Endothelial cell of umbilical vein (primary cell): ENCODE data around the gene SERPINA6.

ENCODE experiments used
- CTCF ChIP-seq, 2 donors: IDR thresholded peaks; 1 replicate in 1 of 2; 2 replicates in 1 of 2; pipeline ENCODE4 v1.5.1; 2011; ENCODE audit warnings: low read length in 2 of 2, mild to moderate bottlenecking in 2 of 2, moderate library complexity in 2 of 2, control low read depth in 1 of 2, inconsistent platforms in 1 of 2, low read depth in 1 of 2; ENCODE audit not compliant: insufficient read depth in 1 of 2; ENCODE audit errors: extremely low read depth in 1 of 2
- EZH2 ChIP-seq: IDR thresholded peaks from 2 replicates; pipeline ENCODE4 v1.6.1; 2012; ENCODE audit warnings: borderline replicate concordance, low read depth, mild to moderate bottlenecking, moderate library complexity, low read length, inconsistent platforms; ENCODE audit not compliant: severe bottlenecking
- GATA2 ChIP-seq: IDR thresholded peaks from 2 replicates; pipeline ENCODE4 v1.7.0; 2011; ENCODE audit warnings: low read depth, mild to moderate bottlenecking, moderate library complexity, mixed read lengths, low read length; ENCODE audit not compliant: insufficient read length, insufficient read depth
- MAX ChIP-seq: IDR thresholded peaks from 2 replicates; pipeline ENCODE4 v1.6.1; 2011; ENCODE audit not compliant: insufficient read depth, insufficient read length
- POLR2A ChIP-seq: IDR thresholded peaks from 2 replicates; pipeline ENCODE4 v1.6.1; 2012; ENCODE audit warnings: low read depth, mild to moderate bottlenecking, control low read depth, low read length
- POLR2AphosphoS5 ChIP-seq: IDR thresholded peaks from 2 replicates; pipeline ENCODE4 v1.6.1; 2012; ENCODE audit warnings: low read depth, mild to moderate bottlenecking, control low read depth, low read length, moderate library complexity; ENCODE audit not compliant: insufficient read depth

DNA sequence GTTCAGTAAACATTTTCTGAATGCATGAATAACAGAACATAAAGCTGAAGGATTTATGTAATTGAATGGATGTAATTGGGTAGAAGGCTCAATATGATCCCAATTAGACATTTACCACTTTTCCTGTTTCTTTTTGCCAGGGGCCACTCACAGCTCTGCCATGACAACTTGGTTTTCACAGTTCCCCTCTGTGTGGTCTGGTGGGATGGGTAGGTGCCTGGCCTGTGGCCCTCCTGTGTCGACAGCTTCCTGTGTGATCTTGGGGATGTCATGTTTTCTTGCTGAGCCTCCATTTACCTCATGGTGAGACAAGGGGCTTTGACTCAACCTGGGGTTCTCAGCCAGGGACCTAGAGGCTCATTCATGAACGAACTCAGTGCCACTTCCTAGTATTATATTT is 17.5 kb downstream of the SERPINA6 start:
- TF ChIP-seq POLR2AphosphoS5 (no peak), CTCF (IDR thresholded peaks at IDR 0.05; ENCODE audit: extremely low read depth in 1 of 2, insufficient read depth in 1 of 2, low read depth in 1 of 2, low read length in 2 of 2) (no peak), EZH2 (no peak), MAX (no peak), POLR2A (no peak), GATA2 (no peak)
